ENCODE data around the gene SHB.
A peak's percentile ranks its signal among the peaks of the same experiment; 100 is the strongest.

The SHB gene

DNA sequence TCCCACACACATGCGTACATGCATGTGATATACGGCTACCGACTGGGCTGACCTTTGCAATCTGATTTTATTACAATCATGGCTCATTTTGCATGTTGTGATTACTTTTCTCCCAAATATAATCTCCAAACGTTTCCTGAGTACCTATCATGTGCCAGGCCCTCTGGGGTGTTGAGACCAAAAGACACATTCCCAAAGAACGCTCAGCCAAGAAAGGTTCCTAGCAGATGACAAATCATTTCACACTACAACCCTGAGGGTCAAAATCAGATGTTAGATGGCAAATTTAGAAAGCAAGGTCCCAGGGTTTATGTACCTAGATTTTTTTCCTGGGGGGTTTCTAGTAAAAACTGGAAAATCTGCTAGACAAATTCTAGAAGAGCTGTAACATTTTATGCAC lies 132.7 kb downstream of the SHB start:
- DNase-seq (ENCODE audit: low read depth, low spot score): no peak

DNA sequence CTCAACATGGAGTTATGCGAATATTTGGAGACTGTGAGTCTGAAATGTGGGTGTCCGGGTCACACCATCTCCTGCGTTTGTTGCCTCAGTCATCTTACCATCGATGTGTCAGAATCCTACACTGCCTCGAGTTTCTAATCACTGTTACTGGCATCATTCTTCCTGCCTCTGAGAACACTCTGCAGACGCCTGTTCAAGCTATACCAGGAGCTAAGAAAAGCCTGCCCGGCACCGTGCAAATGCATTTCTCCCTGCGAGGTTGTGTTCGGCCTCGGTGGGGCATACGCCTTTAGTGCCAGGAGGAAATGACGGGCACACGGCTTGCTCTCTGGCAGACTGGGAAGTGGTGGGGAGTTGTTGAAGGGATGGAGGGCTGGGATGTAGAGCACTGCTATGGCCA lies 133.9 kb downstream of the SHB start:
- DNase-seq (ENCODE audit: low read depth, low spot score): no peak

DNA sequence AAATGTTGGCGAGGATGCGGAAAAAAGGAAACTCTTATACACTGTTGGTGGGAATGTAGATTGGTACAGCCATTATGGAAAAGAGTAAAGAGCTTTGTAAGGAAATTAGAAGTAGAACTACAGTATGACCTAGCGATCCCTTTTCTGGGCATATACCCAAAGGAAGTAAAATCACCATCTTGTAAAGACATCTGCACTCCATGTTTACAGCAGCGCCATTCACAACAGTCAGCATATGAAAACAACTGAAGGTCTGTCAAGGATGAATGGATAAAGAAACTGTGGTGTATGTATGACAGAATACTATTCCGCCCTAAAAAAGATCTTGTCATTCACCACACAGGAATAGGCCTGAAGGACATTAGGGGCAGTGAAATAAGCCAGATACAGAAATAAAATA lies 137.4 kb downstream of the SHB start:
- no peak for DNase-seq (ENCODE audit: low read depth, low spot score)

DNA sequence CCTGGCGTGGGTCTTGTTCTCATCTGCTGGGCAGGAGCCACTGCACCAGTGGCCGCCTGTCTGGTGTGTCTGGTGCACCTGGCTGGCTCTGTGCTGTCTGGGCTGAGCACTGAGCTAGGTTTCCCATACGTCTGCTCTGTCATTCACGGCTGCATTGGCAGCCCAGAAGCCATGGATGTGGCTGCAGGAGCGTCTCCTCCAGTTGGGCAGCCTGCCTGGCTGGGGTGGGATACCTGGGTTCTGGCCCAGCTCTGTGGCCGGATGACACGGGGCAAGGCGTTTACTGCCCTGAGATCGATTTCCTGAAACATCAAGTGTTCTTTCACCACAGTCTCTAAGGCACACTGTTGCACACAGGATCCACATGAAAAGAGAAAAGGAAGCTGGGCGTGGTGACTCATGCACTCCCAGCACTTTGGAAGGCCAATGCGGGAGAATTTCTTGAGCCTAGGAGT lies 139.6 kb downstream of the SHB start:
- peak; percentile 78 for DNase-seq (ENCODE audit: low read depth, low spot score)

DNA sequence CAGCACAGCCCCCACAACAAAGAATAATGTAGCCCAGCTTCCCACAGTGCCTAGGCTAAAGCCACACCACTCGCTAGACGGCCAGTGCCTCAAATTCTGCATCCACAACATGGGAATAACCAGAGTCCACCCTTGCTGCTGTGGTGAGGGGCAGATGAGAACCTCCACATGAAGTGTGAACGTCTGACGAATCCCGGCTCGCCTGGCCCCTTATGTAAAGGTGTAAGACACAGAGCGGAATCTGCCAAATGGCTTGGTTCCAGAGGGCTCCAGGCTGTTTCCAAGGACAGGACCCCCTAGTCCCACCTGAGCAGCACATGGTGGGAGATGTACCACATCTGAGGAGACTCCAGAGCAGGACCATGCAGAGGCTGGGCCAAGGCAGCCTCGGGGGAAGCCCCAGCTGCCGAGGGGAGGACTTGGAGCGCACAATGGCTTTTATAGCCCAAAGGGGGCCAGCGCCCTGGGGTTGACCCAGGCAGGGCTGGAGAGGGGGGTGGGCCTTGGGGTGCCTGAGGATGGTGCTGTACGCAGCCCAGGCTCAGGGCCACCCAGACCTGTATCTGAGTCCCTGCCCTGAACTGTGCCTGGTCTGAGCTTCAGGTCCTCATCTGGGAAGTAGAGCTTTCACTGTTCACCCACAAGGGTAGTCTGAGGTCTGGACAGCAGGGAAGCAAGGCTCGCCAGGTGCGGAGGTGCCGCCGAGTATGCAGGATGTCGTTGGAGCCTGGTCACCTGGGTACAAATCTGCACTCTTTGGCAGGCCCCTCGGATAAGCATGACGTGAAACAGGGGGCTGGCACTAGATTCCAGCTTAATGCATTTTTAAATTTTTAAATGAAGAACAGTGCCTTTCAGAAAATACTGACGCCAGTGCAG lies 140.2 kb downstream of the SHB start:
- DNase-seq (ENCODE audit: low read depth, low spot score): no peak

DNA sequence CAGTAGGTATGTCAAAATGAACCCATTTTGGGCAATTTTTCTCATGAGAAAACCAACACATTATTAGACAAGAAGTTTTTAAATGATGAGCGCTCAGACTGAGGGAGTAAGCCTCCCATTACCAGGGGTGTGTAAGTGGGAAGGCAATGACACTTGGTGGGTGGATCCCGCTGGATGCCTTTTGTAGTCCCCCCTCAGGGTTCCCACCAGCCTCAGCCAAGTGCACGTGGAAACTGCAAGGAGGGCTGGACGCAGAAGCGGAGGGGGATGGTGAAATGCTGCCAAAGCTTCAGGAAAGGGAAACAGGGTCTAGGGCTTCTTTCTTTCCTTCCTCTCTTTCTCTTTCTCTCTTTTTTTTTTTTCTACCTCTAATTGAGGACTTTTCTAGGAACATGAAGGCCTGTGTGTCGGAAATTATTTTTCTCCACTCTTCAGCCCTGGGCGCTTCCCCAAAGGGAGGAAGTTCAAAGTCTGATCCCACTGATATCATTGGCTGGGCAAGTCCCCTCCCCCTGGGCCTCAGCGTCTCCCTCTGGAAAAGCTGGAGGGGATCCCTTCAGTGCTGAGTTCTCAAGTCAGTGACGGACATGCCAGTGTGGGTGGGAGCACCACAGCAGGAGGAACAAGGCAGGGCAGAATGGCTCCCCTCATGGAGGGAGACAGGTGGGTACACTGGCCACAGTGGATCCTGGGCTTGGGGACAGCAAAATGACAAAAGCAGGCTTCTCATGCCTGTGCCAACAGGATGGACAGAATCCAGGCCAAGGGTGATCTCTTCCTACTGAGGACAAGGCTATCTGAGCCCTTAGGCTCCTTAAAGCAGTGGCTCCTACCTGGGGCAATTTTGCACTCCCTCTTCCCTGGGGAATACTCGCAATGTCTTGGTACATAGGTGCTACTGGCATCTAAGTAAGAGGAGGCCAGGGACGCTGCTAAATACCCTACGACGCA lies 141.2 kb downstream of the SHB start:
- DNase-seq (ENCODE audit: low read depth, low spot score): no peak

DNA sequence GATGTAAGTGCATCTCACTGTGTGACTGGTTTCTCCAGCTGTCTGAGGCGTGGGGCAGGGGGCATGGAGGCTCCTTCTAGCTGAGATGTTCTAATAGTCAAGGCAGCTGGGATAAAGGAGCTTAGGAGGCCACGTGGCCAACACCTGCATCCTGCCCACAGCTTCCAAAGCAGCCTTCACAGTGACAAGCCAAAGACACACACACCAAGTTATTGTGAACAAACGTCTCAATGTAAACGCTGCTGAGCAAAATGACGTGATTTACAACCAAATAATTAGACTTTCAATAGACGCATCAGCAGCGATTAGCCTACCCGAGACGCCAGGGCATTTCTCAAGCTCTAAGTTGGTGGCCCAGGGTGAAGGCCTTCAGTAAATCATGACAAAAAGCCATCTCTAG lies 141.9 kb downstream of the SHB start:
- no peak for DNase-seq (ENCODE audit: low read depth, low spot score)

DNA sequence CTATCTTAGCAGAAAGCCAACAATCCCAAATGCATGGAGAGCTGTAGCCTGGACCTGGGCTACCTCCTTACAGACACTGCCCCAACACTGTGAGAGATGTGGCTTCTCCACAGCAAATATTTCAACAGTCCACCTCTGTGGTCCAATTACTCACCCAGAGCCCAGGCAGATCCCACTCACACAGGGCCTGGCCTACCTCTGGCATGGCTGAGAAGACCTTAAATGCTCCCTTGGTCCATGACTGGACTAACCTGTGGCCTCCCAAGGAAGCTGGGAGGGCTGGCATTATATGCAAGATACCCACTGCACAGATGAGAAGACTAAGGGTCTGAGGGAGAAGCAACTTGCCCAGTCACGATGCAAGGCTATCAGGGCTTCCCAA lies 142.3 kb downstream of the SHB start:
- no peak for DNase-seq (ENCODE audit: low read depth, low spot score)

DNA sequence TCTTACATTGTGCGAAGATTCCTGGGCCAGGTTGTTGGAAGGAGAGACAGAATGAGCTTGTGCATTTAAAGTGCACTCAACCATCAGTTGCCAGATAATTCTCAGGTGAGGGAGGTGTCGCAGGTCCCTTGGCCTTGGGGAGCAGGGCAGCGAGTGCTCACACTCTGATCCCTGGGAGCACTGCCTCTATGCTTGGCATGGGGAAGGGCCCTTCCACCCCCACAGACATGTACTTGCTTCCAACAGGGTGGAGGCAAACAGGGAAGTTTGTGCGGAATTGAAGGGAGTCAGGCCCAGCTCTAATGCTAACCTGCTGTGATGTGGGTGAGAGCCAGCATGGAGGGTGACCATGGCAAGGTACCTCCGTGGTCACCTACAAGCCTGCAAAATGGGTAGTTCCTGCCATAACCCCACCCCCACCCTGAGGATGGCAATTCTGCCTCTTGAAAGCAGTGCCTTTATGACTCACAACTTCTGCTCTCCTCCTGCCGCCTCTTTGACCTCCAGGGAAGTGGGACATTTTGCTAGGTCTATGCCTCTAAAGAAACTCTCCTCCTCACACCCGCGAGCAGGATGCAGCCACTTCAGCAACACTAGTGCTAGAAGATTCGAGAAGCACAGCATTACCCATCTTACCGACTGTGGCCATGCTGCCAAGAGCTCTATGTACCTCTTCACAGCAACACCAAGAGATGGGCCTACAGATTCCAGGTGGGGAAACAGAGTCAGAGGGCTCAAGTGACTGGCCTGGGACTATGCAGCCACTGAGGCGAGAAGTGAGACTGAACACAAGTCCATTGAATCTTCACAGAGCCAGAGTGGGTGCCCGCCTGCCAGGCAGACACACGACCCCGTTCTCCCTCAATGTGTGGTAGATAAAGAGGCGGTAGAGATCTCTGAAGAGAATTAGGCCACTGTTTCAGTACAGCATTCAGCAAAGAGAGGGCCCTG lies 143.0 kb downstream of the SHB start:
- no peak for DNase-seq (ENCODE audit: low read depth, low spot score)

DNA sequence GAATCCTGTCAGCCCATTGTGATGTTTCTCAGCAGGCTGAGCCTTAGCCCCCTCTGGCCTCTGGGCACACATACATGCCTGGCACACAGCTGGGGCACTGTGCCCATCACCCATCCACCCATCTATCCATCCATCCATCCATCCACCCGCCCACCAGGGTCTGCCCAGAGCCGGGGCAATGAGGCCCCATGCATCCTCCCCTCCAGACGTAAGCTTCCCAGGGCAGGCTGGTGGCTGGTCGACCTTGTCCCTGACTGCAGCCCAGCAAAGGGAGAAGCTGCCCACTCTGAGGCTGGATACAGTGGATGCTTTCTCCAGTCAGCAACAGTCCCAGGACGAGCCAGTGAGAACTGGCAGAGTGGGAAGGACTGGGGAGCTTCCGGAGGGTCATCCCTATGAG lies 144.0 kb downstream of the SHB start:
- DNase-seq (ENCODE audit: low read depth, low spot score): no peak

DNA sequence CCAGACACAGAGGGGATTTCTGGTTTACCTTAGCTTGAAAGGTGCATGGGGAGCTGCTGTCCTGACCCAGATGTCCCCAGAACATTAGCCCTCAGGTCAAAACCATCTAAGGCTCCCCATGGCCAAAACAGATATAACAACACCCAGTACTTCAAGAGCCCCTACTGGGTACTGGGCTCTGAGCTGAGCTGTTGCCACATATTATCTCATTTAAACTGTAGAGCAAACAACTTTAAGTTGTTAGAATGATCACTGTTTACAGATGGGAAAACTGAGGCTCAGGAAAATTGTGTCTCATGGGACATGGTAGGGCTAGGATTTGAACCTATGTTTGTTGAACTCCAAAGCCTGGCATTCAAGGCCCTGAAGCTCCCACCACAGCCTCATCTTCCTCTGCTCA lies 144.5 kb downstream of the SHB start:
- DNase-seq (ENCODE audit: low read depth, low spot score): no peak

DNA sequence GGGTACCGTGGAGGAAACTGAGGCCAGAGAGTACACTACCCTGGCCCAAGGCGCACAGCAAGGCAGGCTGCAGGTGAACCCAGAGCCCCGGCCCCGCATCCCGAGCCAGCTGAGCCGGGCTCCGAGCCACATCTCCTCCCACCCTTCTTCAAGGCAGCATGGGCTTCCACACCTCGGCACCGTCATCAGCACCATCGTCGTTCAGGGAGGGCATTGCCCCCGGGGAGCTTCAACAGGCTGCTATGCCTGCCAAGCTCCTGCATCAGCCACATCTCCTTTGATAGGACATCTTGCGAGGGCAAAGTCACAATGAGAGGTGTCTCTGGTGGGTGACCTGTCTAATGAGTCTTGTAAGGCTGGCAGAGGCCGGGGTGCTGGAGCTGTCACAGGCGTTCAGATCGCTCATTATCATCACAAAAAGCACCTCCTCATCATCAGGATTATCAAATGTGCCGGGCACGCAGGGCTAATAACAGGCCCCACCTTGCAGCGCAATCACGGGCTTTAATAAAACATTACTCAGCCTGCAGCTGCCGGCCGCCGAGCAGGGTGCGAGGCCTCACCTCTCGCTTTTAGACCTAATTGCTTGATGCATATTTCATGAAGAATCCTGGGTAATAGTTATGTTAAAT lies 145.1 kb downstream of the SHB start:
- DNase-seq (ENCODE audit: low read depth, low spot score): no peak

DNA sequence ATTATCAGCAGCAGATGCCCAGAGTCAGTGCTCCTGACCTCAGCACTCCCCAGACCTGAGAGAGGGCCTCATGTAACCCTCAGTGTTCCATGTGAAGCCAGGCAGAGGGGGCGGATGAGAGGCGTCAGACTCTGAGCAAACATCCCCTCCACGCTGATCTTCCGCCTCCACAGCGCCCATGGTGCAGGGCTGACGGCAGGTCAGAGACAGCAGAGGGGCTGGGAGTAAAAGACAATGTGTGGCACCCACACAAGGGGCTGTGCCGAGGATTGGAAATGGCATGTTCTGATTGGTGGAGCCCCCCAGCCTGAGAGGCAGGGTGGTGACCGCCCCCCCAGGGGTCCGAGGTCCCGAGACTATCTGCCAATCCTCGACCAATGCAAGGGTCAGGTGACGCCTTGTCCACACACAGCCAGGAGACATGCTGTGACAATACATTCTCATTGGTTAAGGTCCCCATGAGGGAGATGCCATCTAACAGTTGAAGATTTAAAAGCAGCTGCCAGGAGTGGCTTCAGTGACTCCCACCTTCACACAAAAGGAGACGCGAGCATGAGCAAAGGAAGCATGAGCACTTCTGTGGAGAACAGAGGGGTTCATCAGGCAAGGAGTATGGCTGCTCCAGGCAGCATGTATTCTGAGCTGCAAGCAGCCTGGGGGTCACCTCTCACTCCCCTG lies 145.8 kb downstream of the SHB start:
- DNase-seq (ENCODE audit: low read depth, low spot score): no peak

DNA sequence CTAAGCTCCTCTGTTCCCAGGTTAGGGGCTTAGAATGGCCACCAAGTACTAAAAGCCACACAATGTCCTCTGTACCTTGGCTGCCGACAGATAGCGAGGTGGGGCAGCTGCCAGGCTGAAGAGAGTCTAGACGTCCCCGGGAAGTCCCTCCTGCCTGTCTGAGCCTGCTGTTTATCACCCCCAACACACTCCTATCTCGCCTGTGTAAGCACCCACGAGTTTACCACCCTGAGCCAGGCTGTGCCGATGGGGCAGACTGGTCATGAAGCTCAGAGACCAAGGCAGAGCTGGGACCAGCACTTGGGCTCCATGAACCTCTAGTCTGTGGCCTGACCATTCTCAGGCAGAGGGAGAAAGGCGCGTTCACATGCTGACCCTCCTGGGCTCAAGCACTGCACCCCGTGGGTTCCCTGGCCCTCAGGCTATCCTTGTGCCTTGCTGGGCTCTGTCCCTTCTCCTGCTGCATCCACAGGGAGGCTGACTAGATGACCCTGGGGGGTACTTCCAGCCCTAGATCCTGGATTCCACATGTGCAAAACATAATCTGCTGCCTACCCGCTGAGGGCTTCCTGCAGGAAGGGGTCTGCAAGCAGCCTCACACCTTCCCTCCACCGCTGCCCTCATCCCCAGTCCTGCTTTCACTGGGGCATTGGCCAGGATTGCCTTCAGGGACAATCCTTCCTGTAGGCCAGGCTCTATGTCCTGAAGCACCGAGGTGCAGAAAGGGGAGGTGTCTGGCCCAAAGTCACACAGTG lies 146.5 kb downstream of the SHB start:
- no peak for DNase-seq (ENCODE audit: low read depth, low spot score)

DNA sequence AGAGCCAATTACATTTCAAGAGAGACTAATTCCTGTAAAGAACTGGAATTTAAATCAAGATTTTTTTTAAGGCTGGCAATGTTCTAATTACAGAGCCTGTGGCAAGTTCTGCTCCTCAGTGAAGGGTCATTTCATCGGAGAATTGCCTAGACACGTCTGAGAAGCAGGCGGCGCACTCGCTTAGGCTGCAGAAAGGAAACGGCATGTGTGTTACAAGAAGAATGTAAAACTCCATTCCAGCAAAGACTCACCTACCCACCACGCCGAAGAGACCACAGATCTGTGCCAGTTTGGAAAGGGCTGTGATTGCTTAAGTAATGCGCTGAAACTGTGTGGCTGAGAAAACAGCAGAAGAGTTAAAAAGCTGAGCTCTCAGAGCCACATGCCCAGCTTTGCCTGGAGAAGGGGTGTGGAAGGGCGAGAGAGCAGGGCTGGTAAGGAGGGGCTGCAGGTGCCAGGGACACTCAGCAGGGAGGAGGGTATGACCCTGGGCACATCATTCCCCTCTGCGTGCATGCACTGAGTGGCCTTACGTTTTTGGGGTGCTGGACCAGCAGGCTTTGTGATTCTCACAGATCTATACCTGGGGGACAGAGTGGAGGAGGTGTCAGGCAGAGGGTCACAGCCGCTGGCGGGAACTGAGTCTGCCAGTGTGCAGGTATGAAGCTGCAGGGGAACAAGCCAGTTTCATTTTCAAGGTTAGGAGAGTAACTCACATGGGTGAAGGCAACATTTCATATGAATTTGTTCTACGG lies 147.3 kb downstream of the SHB start:
- peak; percentile 89 for DNase-seq (ENCODE audit: low read depth, low spot score)

DNA sequence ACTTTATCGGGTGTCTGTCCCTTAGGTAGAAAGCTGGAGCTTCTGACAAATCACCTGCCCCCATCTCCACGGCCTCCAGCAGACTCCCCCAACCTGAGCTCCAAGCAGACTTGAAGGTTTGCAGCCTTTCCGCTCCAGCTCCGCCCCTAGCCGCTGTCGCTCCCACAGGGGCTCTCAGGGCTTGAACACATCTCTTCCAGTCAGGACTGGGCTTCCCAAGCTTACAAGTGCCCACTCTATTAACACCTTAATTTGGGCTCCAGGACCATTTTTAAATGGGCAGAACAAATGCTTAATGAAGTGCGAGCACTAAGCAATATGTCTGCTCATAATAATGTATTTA lies 147.9 kb downstream of the SHB start:
- DNase-seq (ENCODE audit: low read depth, low spot score): no peak

DNA sequence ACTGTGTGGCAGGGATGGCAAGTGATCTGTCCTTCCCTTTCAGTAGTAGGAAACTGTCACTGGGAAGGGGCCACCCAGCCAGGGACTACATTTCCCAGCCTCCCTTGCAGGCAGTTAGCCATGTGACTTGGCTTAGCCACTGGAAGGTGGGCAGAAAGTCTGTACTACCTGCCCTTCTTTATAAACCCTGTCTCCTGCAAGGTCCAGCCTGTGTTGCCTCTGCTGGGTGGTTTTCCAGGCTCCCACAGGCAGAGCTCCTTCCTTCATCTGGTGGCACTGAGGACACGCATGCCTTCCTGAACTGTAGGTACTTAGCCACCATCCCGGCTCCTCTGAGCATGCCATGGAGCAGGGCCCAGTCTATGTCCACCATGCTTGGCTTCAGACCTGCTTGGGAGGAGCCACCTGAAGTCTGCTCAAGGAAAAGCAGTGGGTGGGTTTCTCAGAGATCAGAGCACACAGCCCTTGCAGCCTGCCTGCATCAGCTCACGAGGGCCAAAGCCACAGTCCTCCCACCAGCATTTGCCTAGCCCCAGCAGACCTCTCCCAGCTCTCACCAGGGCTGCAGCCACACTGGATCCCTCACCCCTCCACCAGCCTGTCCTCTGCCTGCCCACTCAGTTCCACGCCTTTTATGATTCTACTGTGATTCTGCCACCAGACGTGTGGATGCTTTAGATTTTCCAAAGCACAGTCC lies 148.4 kb downstream of the SHB start:
- DNase-seq (ENCODE audit: low read depth, low spot score): no peak

DNA sequence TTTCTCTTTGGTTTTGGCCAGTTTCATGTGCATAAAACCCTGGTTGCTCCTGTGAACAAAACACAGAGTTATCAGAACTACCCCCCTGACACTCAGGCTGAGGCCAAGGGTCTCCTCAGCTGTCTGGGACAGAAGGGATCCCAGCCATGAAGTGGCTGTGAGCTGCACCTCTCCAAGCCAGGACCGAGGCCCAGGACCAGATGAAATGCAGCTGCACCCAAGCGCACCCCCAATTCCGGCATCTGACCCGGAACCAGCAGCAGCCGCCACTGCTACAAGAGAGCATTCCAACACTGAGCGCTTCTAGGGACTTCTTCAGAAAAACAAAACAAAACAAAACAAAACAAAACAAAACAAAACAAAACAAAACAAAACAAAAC lies 149.1 kb downstream of the SHB start:
- DNase-seq (ENCODE audit: low read depth, low spot score): no peak

All from astrocyte of the hippocampus (primary cell).